HEK293 (cell line): ENCODE measurements around the gene MAT2A.
A peak's percentile ranks its signal among the peaks of the same experiment; 100 is the strongest.

Source experiments
- CTCF ChIA-PET: fragments of 350-600 bp; formaldehyde crosslinking; extraction: SDS; loops from one replicate; lab custom pipeline; 2021; ENCODE audit warnings: antibody characterized with exemption; lab: Yijun Ruan, JAX
- POLR2A ChIA-PET: fragments of 300-600 bp; formaldehyde crosslinking; extraction: SDS; loops from one replicate; lab custom pipeline; 2020; ENCODE audit warnings: antibody characterized with exemption, inconsistent platforms; lab: Yijun Ruan, JAX
- H3K27ac ChIP-seq: fragments of 200-500 bp; sonication (Bioruptor generic); 2 replicates; pipeline ENCODE4 v1.5.1; 2014; ENCODE audit warnings: low read depth, low read length, control low read depth, inconsistent platforms; ENCODE audit errors: extremely low read depth
- H3K36me3 ChIP-seq, 2 experiments: fragments of 200-500 bp in 1 of 2; sonication (Bioruptor generic) in 1 of 2; 1 replicate in 1 of 2; 2 replicates in 1 of 2; pipeline ENCODE4 v1.5.1; 2014 to 2017; ENCODE audit warnings: inconsistent platforms in 2 of 2, low read length in 2 of 2; ENCODE audit not compliant: control insufficient read depth in 2 of 2, insufficient read depth in 1 of 2
- H3K4me1 ChIP-seq: fragments of 200-500 bp; sonication (Bioruptor generic); 2 replicates; pipeline ENCODE4 v1.5.1; 2014; ENCODE audit warnings: mild to moderate bottlenecking, low read length, inconsistent platforms; ENCODE audit not compliant: control insufficient read depth, insufficient read depth
- H3K4me3 ChIP-seq: 2 replicates; pipeline ENCODE4 v1.5.1; 2011; ENCODE audit warnings: low read depth, mild to moderate bottlenecking, control low read depth, low read length, moderate library complexity
- H3K9me3 ChIP-seq: fragments of 200-500 bp; sonication (Bioruptor generic); 2 replicates; pipeline ENCODE4 v1.5.1; 2014; ENCODE audit warnings: low read depth, low read length, inconsistent platforms; ENCODE audit not compliant: control insufficient read depth, insufficient read depth
- HOXC10 ChIP-seq: sonication (generic); formaldehyde crosslinking; IDR thresholded peaks from 2 replicates; pipeline ENCODE4 v1.8.1; 2023; ENCODE audit warnings: mild to moderate bottlenecking, missing genetic modification reagents
- KLF8 ChIP-seq: fragments of 450-650 bp; formaldehyde crosslinking; IDR thresholded peaks from 2 replicates; pipeline ENCODE4 v1.5.1; 2016; ENCODE audit warnings: missing biosample characterization, missing genetic modification characterization
- OVOL3 ChIP-seq: fragments of 450-650 bp; formaldehyde crosslinking; IDR thresholded peaks from 2 replicates; pipeline ENCODE4 v1.5.1; 2016; ENCODE audit warnings: missing biosample characterization, missing genetic modification characterization
- RBAK ChIP-seq: fragments of 450-650 bp; formaldehyde crosslinking; IDR thresholded peaks from 2 replicates; pipeline ENCODE4 v1.5.1; 2016; ENCODE audit warnings: missing biosample characterization, missing genetic modification characterization
- TCF7L2 ChIP-seq: IDR thresholded peaks from 2 replicates; pipeline ENCODE4 v1.6.1; 2011; ENCODE audit warnings: low read depth, mild to moderate bottlenecking, inconsistent platforms, low read length, moderate library complexity, borderline replicate concordance
- ZBTB8A ChIP-seq: fragments of 450-650 bp; formaldehyde crosslinking; IDR thresholded peaks from 2 replicates; pipeline ENCODE4 v1.5.1; 2016; ENCODE audit warnings: missing biosample characterization, missing genetic modification characterization
- ZFP37 ChIP-seq: fragments of 450-650 bp; formaldehyde crosslinking; IDR thresholded peaks from 2 replicates; pipeline ENCODE4 v1.5.1; 2016; ENCODE audit warnings: missing biosample characterization, missing genetic modification characterization
- ZNF146 ChIP-seq: fragments of 450-650 bp; formaldehyde crosslinking; IDR thresholded peaks from 2 replicates; pipeline ENCODE4 v1.5.1; 2016; ENCODE audit warnings: missing biosample characterization, missing genetic modification characterization
- ZNF157 ChIP-seq: fragments of 450-650 bp; formaldehyde crosslinking; IDR thresholded peaks from 2 replicates; pipeline ENCODE4 v1.5.1; 2016; ENCODE audit warnings: missing biosample characterization, missing genetic modification characterization
- ZNF202 ChIP-seq: fragments of 450-650 bp; formaldehyde crosslinking; IDR thresholded peaks from 2 replicates; pipeline ENCODE4 v1.5.1; 2016; ENCODE audit warnings: missing biosample characterization, missing genetic modification characterization, borderline replicate concordance
- ZNF221 ChIP-seq: fragments of 450-650 bp; formaldehyde crosslinking; IDR thresholded peaks from 2 replicates; pipeline ENCODE4 v1.5.1; 2017; ENCODE audit warnings: missing biosample characterization, missing genetic modification characterization, borderline replicate concordance
- ZNF223 ChIP-seq: fragments of 450-650 bp; formaldehyde crosslinking; IDR thresholded peaks from 2 replicates; pipeline ENCODE4 v1.5.1; 2016; ENCODE audit warnings: missing biosample characterization, missing genetic modification characterization
- ZNF266 ChIP-seq: fragments of 450-650 bp; formaldehyde crosslinking; IDR thresholded peaks from 2 replicates; pipeline ENCODE4 v1.5.1; 2016; ENCODE audit warnings: missing biosample characterization, missing genetic modification characterization, low read depth
- ZNF292 ChIP-seq: fragments of 450-650 bp; formaldehyde crosslinking; IDR thresholded peaks from 2 replicates; pipeline ENCODE4 v1.5.1; 2016; ENCODE audit warnings: low read depth, missing biosample characterization, missing genetic modification characterization, borderline replicate concordance
- ZNF335 ChIP-seq: fragments of 450-650 bp; formaldehyde crosslinking; conservative IDR thresholded peaks from 2 replicates; pipeline ENCODE4 v1.5.1; 2016; ENCODE audit warnings: missing biosample characterization, missing genetic modification characterization
- ZNF473 ChIP-seq: fragments of 450-650 bp; formaldehyde crosslinking; IDR thresholded peaks from 2 replicates; pipeline ENCODE4 v1.5.1; 2017; ENCODE audit warnings: missing biosample characterization, missing genetic modification characterization
- ZNF544 ChIP-seq: fragments of 450-650 bp; formaldehyde crosslinking; IDR thresholded peaks from 2 replicates; pipeline ENCODE4 v1.5.0; 2017; ENCODE audit warnings: missing biosample characterization, missing genetic modification characterization
- ZNF560 ChIP-seq: fragments of 450-650 bp; formaldehyde crosslinking; IDR thresholded peaks from 2 replicates; pipeline ENCODE4 v1.5.1; 2017; ENCODE audit warnings: missing biosample characterization, missing genetic modification characterization, borderline replicate concordance
- ZNF561 ChIP-seq: fragments of 450-650 bp; IDR thresholded peaks from 2 replicates; pipeline ENCODE4 v1.5.1; 2018; ENCODE audit warnings: missing biosample characterization, missing genetic modification characterization, borderline replicate concordance
- ZNF610 ChIP-seq: fragments of 450-650 bp; formaldehyde crosslinking; IDR thresholded peaks from 2 replicates; pipeline ENCODE4 v1.5.1; 2016; ENCODE audit warnings: missing biosample characterization, missing genetic modification characterization, borderline replicate concordance
- ZNF621 ChIP-seq: fragments of 450-650 bp; formaldehyde crosslinking; IDR thresholded peaks from 2 replicates; pipeline ENCODE4 v1.5.1; 2017; ENCODE audit warnings: missing biosample characterization, missing genetic modification characterization
- ZNF624 ChIP-seq: fragments of 450-650 bp; formaldehyde crosslinking; IDR thresholded peaks from 2 replicates; pipeline ENCODE4 v1.5.1; 2017; ENCODE audit warnings: missing biosample characterization, missing genetic modification characterization
- ZNF664 ChIP-seq: fragments of 450-650 bp; formaldehyde crosslinking; IDR thresholded peaks from 2 replicates; pipeline ENCODE4 v1.5.1; 2016; ENCODE audit warnings: missing biosample characterization, missing genetic modification characterization
- ZNF747 ChIP-seq: fragments of 450-650 bp; formaldehyde crosslinking; IDR thresholded peaks from 2 replicates; pipeline ENCODE4 v1.5.1; 2016; ENCODE audit warnings: missing biosample characterization, missing genetic modification characterization
- ZNF776 ChIP-seq: fragments of 450-650 bp; formaldehyde crosslinking; IDR thresholded peaks from 2 replicates; pipeline ENCODE4 v1.5.0; 2017; ENCODE audit warnings: missing biosample characterization, missing genetic modification characterization, borderline replicate concordance
- ZNF843 ChIP-seq: fragments of 450-650 bp; formaldehyde crosslinking; IDR thresholded peaks from 2 replicates; pipeline ENCODE4 v1.5.1; 2016; ENCODE audit warnings: missing biosample characterization, missing genetic modification characterization
- TF ChIP-seq, protein P1 (sequence below): fragments of 450-650 bp; formaldehyde crosslinking; IDR thresholded peaks from 2 replicates; pipeline ENCODE4 v1.5.1; 2017; ENCODE audit warnings: missing biosample characterization, mild to moderate bottlenecking, missing genetic modification characterization, moderate library complexity

Gene MAT2A

DNA sequence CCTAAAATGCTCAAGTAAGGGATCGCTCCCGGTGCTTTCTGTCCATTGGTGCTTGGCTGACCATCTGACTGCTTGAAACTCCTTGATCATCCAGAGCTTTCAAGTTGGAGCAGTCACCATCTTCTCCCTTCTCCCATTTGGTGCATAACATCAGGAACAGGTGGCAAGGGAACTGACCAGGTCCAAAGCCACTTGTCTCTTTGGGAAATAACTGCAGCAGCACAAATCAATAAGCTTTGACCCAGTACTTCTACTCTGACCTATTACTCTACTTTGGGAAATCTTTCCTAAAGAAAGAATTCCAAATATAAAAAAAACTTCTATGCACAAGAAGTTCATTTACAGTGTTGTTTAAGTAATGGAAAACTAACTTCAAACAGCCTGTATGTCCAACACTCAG, 10.6 kb upstream of the MAT2A start:
- no peaks in the 10 kb centered on the region for H3K9me3 ChIP-seq
- H3K27ac ChIP-seq: no peak overlapping the region
- H3K4me3 ChIP-seq: no peak overlapping the region
- POLR2A ChIA-PET: interaction anchor here (2.0 kb wide), 1 partner anchor 10 kb away, joined by 10 read pairs; the partner anchor contains the start of gene MAT2A
- CTCF ChIA-PET: no interaction called here
- TF ChIP-seq ZNF843 (tag by site-specific recombination) (no peak), ZNF621 (tag by site-specific recombination) (no peak), ZNF747 (tag by site-specific recombination) (no peak)
- no peaks in the 10 kb centered on the region for H3K36me3 ChIP-seq
- peaks cover 14% of the 10 kb centered on the region for H3K4me1 ChIP-seq

DNA sequence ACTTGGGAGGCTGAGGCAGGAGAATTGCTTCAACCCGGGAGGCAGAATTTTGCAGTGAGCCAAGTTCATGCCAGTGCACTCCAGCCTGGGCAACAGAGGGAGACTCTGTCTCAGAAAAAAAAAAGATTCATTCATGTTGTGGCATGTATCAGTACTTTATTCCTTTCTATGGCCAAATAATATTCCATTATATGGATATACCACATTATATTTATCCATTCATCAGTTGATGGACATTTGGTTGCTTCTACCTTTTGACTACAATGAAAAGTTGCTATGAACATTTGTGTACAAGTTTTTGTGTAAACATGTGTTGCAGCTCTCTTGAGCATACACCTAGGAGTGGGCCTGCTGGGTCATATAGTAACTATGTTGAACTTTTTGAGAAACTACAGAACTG, 9.2 kb upstream of the MAT2A start:
- Histone ChIP-seq H3K36me3 (no peaks in the 10 kb centered on the region), H3K4me3 (no peak overlapping the region), H3K9me3 (no peaks in the 10 kb centered on the region), H3K27ac (no peak overlapping the region), H3K4me1 (peaks cover 5% of the 10 kb centered on the region; the same call in 1 of the 2 replicates)
- ChIA-PET POLR2A (interaction anchor here (2.0 kb wide), 1 partner anchor 9 kb away, joined by 10 read pairs; the partner anchor contains the start of gene MAT2A), CTCF (no interaction called here)
- TF ChIP-seq ZNF776 (tag by site-specific recombination): no peak
- TF ChIP-seq ZNF624 (tag by site-specific recombination): no peak
- TF ChIP-seq ZNF146 (tag by site-specific recombination): peak; percentile 25; the same call in 1 of the 2 replicates
- no peak for TF ChIP-seq TCF7L2
- no peak for TF ChIP-seq ZNF610

DNA sequence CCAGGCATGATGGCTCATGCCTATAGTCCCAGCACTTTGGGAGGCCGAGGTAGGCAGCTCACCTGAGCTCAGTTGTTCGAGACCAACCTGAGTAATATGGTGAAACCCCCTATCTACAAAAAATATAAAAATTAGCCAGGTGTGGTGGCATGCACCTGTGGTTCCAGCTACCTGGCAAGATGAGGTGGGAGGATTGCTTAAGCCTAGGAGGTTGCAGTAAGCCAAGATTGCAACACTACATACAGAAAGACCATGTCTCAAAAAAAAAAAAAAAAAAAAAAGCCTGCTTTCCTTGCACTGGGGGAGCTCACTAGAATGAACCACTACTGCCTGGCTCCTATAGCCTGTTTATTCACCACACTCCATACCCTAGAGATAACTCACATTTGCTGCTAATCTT, 7.4 kb upstream of the MAT2A start:
- ChIA-PET CTCF (interaction anchor here (0.6 kb wide), 1 partner anchor 226 kb away, joined by 3 read pairs; no protein-coding TSS in a partner anchor), POLR2A (interaction anchor here (0.7 to 1.6 kb wide), 3 partner anchors 8 to 110 kb away, joined by 3 to 11 read pairs (median 6); no protein-coding TSS in a partner anchor)
- Histone ChIP-seq H3K27ac (no peak overlapping the region), H3K36me3 (no peaks in the 10 kb centered on the region), H3K4me1 (no peaks in the 10 kb centered on the region), H3K9me3 (no peaks in the 10 kb centered on the region), H3K4me3 (no peak overlapping the region)
- no peak for TF ChIP-seq ZNF561 (tag by site-specific recombination)
- no peak for TF ChIP-seq ZNF664 (tag by site-specific recombination)
- TF ChIP-seq ZNF266: no peak
- no peak for TF ChIP-seq OVOL3 (tag by site-specific recombination)
- no peak for TF ChIP-seq RBAK (tag by site-specific recombination)
- TF ChIP-seq ZNF560: no peak
- TF ChIP-seq ZNF223 (tag by site-specific recombination): no peak
- TF ChIP-seq ZBTB8A: no peak
- no peak for TF ChIP-seq ZNF221 (tag by site-specific recombination)
- TF ChIP-seq ZNF202 (tag by site-specific recombination): no peak
- TF ChIP-seq HOXC10 (CRISPR knock-in tag): no peak
- TF ChIP-seq KLF8 (tag by site-specific recombination): no peak
- TF ChIP-seq, protein P1, sequence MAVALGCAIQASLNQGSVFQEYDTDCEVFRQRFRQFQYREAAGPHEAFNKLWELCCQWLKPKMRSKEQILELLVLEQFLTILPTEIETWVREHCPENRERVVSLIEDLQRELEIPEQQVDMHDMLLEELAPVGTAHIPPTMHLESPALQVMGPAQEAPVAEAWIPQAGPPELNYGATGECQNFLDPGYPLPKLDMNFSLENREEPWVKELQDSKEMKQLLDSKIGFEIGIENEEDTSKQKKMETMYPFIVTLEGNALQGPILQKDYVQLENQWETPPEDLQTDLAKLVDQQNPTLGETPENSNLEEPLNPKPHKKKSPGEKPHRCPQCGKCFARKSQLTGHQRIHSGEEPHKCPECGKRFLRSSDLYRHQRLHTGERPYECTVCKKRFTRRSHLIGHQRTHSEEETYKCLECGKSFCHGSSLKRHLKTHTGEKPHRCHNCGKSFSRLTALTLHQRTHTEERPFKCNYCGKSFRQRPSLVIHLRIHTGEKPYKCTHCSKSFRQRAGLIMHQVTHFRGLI (tag by site-specific recombination): no peak
- no peak for TF ChIP-seq ZNF544 (tag by site-specific recombination)
- no peak for TF ChIP-seq ZNF747 (tag by site-specific recombination)
- TF ChIP-seq ZNF157: no peak
- TF ChIP-seq ZNF473 (tag by site-specific recombination): no peak
- TF ChIP-seq ZNF335: no peak
- TF ChIP-seq ZNF292 (tag by site-specific recombination): no peak
- no peak for TF ChIP-seq ZFP37
